Neural cell (in vitro differentiated cells): Measurements from ENCODE around the gene SLC9A3. TPM values are rescaled to one million over a fixed set of nuclear protein-coding genes. Genes with fewer than 3 reads are reported as not detected.

ENCODE experiments used
- polyA plus RNA-seq: library from polyadenylated mRNA; depleted of rRNA; stranded (reverse); fragments of >200 nt; gene quantifications from 2 replicates; pipeline ENCODE4 v1.2.3, GENCODE V29; 2014
- small RNA-seq, 3 experiments: library from RNA; depleted of rRNA; stranded (forward); fragments of <200 nt; gene quantifications; one replicate each; pipeline ENCODE3, GENCODE V24; 2012

The SLC9A3 gene
- polyA plus RNA-seq, 1 donor from 2014 or later = 4.0 TPM

Small RNA genes lying within 50 kb of the gene (small RNA-seq; reads per million reads assigned to genes)
- gene MIR4456 = 0 reads per million in 3 experiments

Other genes with a start within 250 kb of the SLC9A3 start
- 0.26 and 0.90 TPM in 2 replicates for gene AHRR, start 202.7 kb downstream of the SLC9A3 start, polyA plus RNA-seq
- gene EXOC3, start 81.3 kb downstream of the SLC9A3 start, polyA plus RNA-seq = 27.7 and 33.6 TPM in 2 replicates
- gene CEP72, start 87.9 kb upstream of the SLC9A3 start, polyA plus RNA-seq = 5.9 and 7.0 TPM in 2 replicates
- gene TPPP, start 168.9 kb upstream of the SLC9A3 start, polyA plus RNA-seq = 9.9 and 14.3 TPM in 2 replicates